NT2/D1 (cell line): Measurements from ENCODE around the gene SMIM35.
A peak's percentile ranks its signal among the peaks of the same experiment; 100 is the strongest.

Source experiments
- DNase-seq: peaks from one replicate; pipeline ENCODE4 v3.0.0-alpha.2; 2011; ENCODE audit warnings: low read depth, low spot score
- H3K27me3 ChIP-seq: 2 replicates; pipeline ENCODE4 v1.6.0; 2011; ENCODE audit warnings: mild to moderate bottlenecking; ENCODE audit not compliant: insufficient read length, insufficient read depth
- H3K36me3 ChIP-seq: 2 replicates; pipeline ENCODE4 v1.6.1; 2011; ENCODE audit warnings: mild to moderate bottlenecking, low read length, mixed read lengths; ENCODE audit not compliant: insufficient read depth, insufficient read length
- H3K4me1 ChIP-seq: 2 replicates; pipeline ENCODE4 v1.5.1; 2011; ENCODE audit not compliant: insufficient read depth, insufficient read length
- H3K4me3 ChIP-seq: 2 replicates; pipeline ENCODE4 v1.5.1; 2011; ENCODE audit warnings: low read depth; ENCODE audit not compliant: insufficient read length
- H3K9ac ChIP-seq: 2 replicates; pipeline ENCODE4 v1.6.0; 2011; ENCODE audit warnings: low read depth; ENCODE audit not compliant: insufficient read length
- H3K9me3 ChIP-seq: 2 replicates; pipeline ENCODE4 v1.5.1; 2011; ENCODE audit warnings: mild to moderate bottlenecking, low read length; ENCODE audit not compliant: insufficient read depth
- SUZ12 ChIP-seq: IDR thresholded peaks from 2 replicates; pipeline ENCODE4 v1.6.1; 2011; ENCODE audit not compliant: insufficient read length, insufficient read depth; ENCODE audit errors: extremely low read depth
- YY1 ChIP-seq: IDR thresholded peaks from 2 replicates; pipeline ENCODE4 v1.6.1; 2011; ENCODE audit not compliant: insufficient read length, insufficient read depth
- ZNF274 ChIP-seq: IDR thresholded peaks from 2 replicates; pipeline ENCODE4 v1.6.1; 2011; ENCODE audit warnings: mild to moderate bottlenecking, low read depth, low read length

The SMIM35 gene

GRCh38 chr11:118108513-118108912, 21.8 kb upstream of the SMIM35 start:
- H3K4me1 ChIP-seq: peaks cover 2% of the 10 kb centered on the region
- no peaks in the 10 kb centered on the region for H3K27me3 ChIP-seq
- H3K9me3 ChIP-seq: no peaks in the 10 kb centered on the region
- H3K36me3 ChIP-seq: no peaks in the 10 kb centered on the region
- TF ChIP-seq YY1: no peak
- no peak for TF ChIP-seq SUZ12
- TF ChIP-seq ZNF274: no peak
- DNase-seq: peak; percentile 20
- no peak overlapping the region for H3K4me3 ChIP-seq
- no peak overlapping the region for H3K9ac ChIP-seq

GRCh38 chr11:118106789-118107335, 20.1 kb upstream of the SMIM35 start:
- TF ChIP-seq ZNF274 (no peak), YY1 (no peak), SUZ12 (no peak)
- no peak overlapping the region for H3K9ac ChIP-seq
- no peak for DNase-seq
- H3K36me3 ChIP-seq: no peaks in the 10 kb centered on the region
- H3K4me1 ChIP-seq: peaks cover 2% of the 10 kb centered on the region
- no peak overlapping the region for H3K4me3 ChIP-seq
- no peaks in the 10 kb centered on the region for H3K27me3 ChIP-seq
- no peaks in the 10 kb centered on the region for H3K9me3 ChIP-seq

GRCh38 chr11:118105657-118106305, 19.0 kb upstream of the SMIM35 start:
- Histone ChIP-seq H3K4me3 (no peak overlapping the region), H3K27me3 (no peaks in the 10 kb centered on the region), H3K9ac (no peak overlapping the region), H3K36me3 (no peaks in the 10 kb centered on the region), H3K4me1 (peaks cover 2% of the 10 kb centered on the region), H3K9me3 (no peaks in the 10 kb centered on the region)
- no peak for DNase-seq
- TF ChIP-seq ZNF274: no peak
- TF ChIP-seq SUZ12: no peak
- TF ChIP-seq YY1: no peak

- Histone ChIP-seq H3K9ac (no peak overlapping the region), H3K9me3 (no peaks in the 10 kb centered on the region), H3K4me1 (peaks cover 7% of the 10 kb centered on the region), H3K27me3 (no peaks in the 10 kb centered on the region), H3K4me3 (no peak overlapping the region), H3K36me3 (no peaks in the 10 kb centered on the region)
- no peak for TF ChIP-seq ZNF274
- no peak for TF ChIP-seq SUZ12
- no peak for TF ChIP-seq YY1
- no peak for DNase-seq
Observed at GRCh38 chr11:118104491-118104890, 17.7 kb upstream of the SMIM35 start.

- H3K9me3 ChIP-seq: no peaks in the 10 kb centered on the region
- H3K9ac ChIP-seq: no peak overlapping the region
- peaks cover 11% of the 10 kb centered on the region for H3K4me1 ChIP-seq
- no peak for DNase-seq
- TF ChIP-seq YY1 (no peak), SUZ12 (no peak), ZNF274 (no peak)
- H3K4me3 ChIP-seq: no peak overlapping the region
- no peaks in the 10 kb centered on the region for H3K36me3 ChIP-seq
- no peaks in the 10 kb centered on the region for H3K27me3 ChIP-seq
Observed at GRCh38 chr11:118102721-118103261, 16.0 kb upstream of the SMIM35 start.

GRCh38 chr11:118100691-118101232, 14.0 kb upstream of the SMIM35 start:
- no peaks in the 10 kb centered on the region for H3K9me3 ChIP-seq
- TF ChIP-seq ZNF274: no peak
- no peak for TF ChIP-seq YY1
- TF ChIP-seq SUZ12: no peak

DNA sequence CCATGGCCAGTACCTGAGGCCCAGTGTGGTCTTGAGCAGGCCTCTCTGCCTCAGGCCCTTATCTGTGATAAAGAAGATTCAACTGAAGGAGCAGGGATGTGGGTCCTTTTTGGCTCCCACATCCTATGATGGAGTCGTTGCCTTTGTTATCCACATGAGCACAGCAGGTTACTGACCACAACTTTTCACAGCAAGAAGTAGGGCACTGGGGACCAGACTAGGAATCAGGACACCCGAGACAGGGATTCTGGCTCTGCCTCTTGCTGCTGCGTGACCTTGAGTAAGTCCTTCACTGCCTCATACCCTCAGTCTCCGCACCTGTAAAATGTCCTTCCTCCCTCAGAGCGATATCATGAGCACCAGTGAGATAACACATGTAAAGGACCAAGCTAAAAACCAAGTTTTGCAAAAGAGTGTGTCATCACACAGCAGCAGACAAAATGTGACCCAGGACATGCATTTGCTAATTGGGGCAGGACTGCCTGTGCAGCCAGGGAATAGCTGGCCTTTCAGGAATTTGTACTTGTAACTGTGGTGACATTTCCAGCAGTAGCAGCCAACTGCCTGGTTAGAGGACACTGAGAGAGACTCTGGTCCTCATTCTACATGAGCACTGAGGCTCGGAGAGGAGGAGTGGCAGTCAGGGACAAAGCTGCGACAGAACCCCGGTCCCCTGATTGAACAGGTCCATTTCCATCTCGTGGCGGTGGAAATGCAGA, 13.2 kb upstream of the SMIM35 start:
- peaks cover 9% of the 10 kb centered on the region for H3K4me1 ChIP-seq

More at GRCh38 chr11:118100691-118101232, 14.0 kb upstream of the SMIM35 start:
- no peak overlapping the region for H3K9ac ChIP-seq
- H3K27me3 ChIP-seq: no peaks in the 10 kb centered on the region
- DNase-seq: no peak
- peaks cover 9% of the 10 kb centered on the region for H3K4me1 ChIP-seq
- H3K36me3 ChIP-seq: no peaks in the 10 kb centered on the region
- no peak overlapping the region for H3K4me3 ChIP-seq

More for the DNA sequence above, 13.2 kb upstream of the SMIM35 start:
- TF ChIP-seq SUZ12 (no peak), YY1 (no peak)
- H3K9me3 ChIP-seq: no peaks in the 10 kb centered on the region
- H3K4me3 ChIP-seq: no peak overlapping the region
- DNase-seq: no peak
- no peaks in the 10 kb centered on the region for H3K36me3 ChIP-seq
- no peaks in the 10 kb centered on the region for H3K27me3 ChIP-seq
- H3K9ac ChIP-seq: no peak overlapping the region
